Choroid plexus epithelial cell (primary cell): Measurements from ENCODE around the gene FBXO27.
A peak's percentile ranks its signal among the peaks of the same experiment; 100 is the strongest.

Experiments used
- DNase-seq: peaks from one replicate; pipeline ENCODE4 v3.0.0-alpha.2; 2010; ENCODE audit warnings: low read depth
- H3K4me3 ChIP-seq: 2 replicates; pipeline ENCODE4 v1.5.1; 2011; ENCODE audit warnings: low read depth, mild to moderate bottlenecking, control low read depth, low read length, moderate library complexity
- CTCF ChIP-seq: conservative IDR thresholded peaks from 2 replicates; pipeline ENCODE4 v1.5.1; 2011; ENCODE audit warnings: low read depth, mild to moderate bottlenecking, control low read depth, inconsistent platforms, low read length, moderate library complexity

The FBXO27 gene, protein sequence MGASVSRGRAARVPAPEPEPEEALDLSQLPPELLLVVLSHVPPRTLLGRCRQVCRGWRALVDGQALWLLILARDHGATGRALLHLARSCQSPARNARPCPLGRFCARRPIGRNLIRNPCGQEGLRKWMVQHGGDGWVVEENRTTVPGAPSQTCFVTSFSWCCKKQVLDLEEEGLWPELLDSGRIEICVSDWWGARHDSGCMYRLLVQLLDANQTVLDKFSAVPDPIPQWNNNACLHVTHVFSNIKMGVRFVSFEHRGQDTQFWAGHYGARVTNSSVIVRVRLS

GRCh38 chr19:39032063-39032918 lies at the start of gene FBXO27:
Gene FBXO27, minus strand, starts transcription at chr19:39032549. Its CDS starts 322 bp downstream, at chr19:39032227.
- DNase-seq, result peak; percentile 14
- H3K4me3 ChIP-seq, result peak within 1 kb of the TSS; percentile 75
- TF ChIP-seq CTCF, result no peak

GRCh38 chr19:39080431-39080830 lies 48.1 kb upstream of the FBXO27 start:
- no peak overlapping the region for H3K4me3 ChIP-seq
- no peak for DNase-seq
- no peak for TF ChIP-seq CTCF

- H3K4me3 ChIP-seq, result no peak overlapping the region
- peak; percentile 90 for DNase-seq
- no peak for TF ChIP-seq CTCF
Observed at GRCh38 chr19:39078436-39079200, 46.3 kb upstream of the FBXO27 start.

DNA sequence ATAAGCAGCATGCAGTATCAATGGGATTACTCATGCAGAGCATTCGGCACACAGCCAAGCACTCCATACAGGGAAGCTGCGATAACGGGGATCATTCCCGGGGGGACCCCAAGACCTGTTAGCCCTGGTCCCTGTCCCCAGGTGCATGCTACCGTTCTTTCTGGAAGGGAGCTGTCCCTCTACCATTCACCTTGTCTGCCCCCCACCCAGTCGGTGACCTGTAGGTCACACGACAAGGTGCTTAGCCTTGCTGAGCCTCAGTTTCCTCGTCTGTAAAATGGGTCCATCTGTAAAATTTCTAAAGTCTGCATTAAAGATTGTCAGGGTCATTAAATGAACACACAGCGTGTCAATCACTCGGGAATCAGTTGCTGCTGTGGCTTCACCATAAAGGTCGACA lies 45.0 kb upstream of the FBXO27 start:
- DNase-seq, result no peak
- TF ChIP-seq CTCF, result no peak
- no peak overlapping the region for H3K4me3 ChIP-seq

DNA sequence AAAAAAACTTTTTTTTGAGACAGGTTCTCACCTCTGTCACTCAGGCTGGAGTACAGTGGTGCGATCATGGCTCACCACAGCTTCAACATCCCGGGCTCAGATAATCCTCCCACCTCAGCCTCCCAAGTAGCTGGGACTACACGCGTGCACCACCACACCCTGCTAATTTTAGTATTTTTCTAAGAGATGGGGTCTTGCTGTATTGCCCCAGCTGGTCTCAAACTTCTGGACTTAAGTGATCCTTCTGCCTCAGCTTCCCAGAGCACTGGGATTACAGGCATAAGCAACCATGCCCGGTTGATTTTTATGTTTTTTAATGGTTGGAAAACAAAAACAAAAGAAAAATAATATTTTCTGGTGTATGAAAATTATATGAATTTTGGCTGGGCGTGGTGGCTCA lies 42.6 kb upstream of the FBXO27 start:
- no peak for TF ChIP-seq CTCF
- no peak for DNase-seq
- no peak overlapping the region for H3K4me3 ChIP-seq

DNA sequence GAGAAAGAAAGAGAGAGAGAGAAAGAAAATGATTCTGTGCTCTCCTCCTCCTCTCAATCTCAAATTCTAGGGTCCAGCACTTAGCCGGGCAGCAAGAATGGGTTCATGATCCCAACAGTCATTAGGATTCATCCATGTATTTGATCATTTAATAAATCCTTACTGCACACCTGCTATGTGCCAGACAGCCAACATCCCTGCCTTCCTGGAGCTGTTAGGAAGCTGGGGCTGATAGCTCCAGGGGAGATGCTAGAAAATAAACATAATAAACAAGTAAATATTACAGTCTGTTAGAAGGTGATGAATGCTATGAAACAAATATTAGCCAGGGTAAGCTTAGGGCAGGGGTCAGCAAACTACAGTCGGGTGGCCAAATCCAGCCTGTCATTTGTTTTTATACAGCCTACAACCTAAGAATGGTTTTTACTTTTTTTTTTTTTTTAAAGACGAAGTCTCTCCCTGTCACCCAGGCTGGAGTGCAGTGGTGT lies 41.9 kb upstream of the FBXO27 start:
- no peak overlapping the region for H3K4me3 ChIP-seq
- no peak for DNase-seq
- TF ChIP-seq CTCF, result no peak
